PFSK-1 (cell line): ENCODE data around the gene SLC2A4RG.

Source experiments
- FOXP2 ChIP-seq: optimal IDR thresholded peaks from 2 replicates; pipeline ENCODE3; 2011; ENCODE audit warnings: borderline replicate concordance, control low read depth, inconsistent platforms; ENCODE audit not compliant: insufficient read depth; ENCODE audit errors: extremely low read length, extremely low read depth
- POLR2AphosphoS5 ChIP-seq: IDR thresholded peaks from 2 replicates; pipeline ENCODE4 v1.6.1; 2012; ENCODE audit warnings: low read depth, mild to moderate bottlenecking, control low read depth, low read length, moderate library complexity
- SIN3A ChIP-seq: IDR thresholded peaks from 2 replicates; pipeline ENCODE4 v1.6.1; 2012; ENCODE audit warnings: mild to moderate bottlenecking, low read length, moderate library complexity, borderline replicate concordance; ENCODE audit not compliant: insufficient read depth
- TAF1 ChIP-seq: IDR thresholded peaks from 2 replicates; pipeline ENCODE4 v1.6.1; 2012; ENCODE audit warnings: low read length, control low read depth, borderline replicate concordance; ENCODE audit not compliant: insufficient read depth
- TF ChIP-seq, protein P1 (sequence below), 2 experiments: IDR thresholded peaks; 2 replicates each; pipeline versions ENCODE4 v1.6.1 to v1.8.0; 2011 to 2012; ENCODE audit warnings: low read depth in 2 of 2, low read length in 2 of 2, control low read depth in 1 of 2, inconsistent platforms in 1 of 2, mild to moderate bottlenecking in 1 of 2, moderate library complexity in 1 of 2; ENCODE audit not compliant: insufficient read depth in 1 of 2

SLC2A4RG gene

DNA sequence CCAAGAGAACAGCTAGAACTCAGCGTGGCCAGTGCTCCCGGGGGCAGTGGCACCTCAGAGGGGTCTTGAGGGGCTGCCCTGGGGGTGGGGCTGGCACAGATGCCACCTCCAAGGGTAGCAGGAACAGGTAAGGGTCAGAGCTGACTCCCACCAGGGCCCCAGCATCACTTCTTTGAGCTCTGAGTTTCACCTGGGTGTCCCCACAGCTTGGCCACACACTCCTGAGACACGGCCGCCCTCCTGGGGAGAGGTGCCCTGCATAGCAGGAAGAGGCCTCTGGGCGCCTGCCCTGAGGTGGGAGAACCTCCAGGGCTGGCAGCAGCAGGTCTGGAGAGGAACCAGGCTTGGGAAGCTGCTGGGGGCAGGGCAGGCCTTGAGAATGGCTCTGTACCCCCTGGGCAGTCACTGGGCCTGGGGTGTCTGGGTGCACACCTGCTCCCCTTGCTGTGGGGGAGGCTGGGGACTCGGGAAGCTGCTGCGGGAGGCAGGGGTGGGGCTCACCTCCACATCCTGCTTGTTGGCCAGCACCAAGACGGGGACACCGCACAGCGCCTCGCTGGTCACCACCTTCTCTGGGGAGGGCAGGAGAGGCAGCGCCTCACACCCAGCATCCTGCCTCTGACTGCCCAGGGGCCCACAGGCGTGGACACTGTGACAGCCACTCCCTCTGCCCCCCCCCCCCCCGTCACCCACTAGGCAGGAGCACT is 38.1 kb upstream of the SLC2A4RG start:
- TF ChIP-seq, protein P1, sequence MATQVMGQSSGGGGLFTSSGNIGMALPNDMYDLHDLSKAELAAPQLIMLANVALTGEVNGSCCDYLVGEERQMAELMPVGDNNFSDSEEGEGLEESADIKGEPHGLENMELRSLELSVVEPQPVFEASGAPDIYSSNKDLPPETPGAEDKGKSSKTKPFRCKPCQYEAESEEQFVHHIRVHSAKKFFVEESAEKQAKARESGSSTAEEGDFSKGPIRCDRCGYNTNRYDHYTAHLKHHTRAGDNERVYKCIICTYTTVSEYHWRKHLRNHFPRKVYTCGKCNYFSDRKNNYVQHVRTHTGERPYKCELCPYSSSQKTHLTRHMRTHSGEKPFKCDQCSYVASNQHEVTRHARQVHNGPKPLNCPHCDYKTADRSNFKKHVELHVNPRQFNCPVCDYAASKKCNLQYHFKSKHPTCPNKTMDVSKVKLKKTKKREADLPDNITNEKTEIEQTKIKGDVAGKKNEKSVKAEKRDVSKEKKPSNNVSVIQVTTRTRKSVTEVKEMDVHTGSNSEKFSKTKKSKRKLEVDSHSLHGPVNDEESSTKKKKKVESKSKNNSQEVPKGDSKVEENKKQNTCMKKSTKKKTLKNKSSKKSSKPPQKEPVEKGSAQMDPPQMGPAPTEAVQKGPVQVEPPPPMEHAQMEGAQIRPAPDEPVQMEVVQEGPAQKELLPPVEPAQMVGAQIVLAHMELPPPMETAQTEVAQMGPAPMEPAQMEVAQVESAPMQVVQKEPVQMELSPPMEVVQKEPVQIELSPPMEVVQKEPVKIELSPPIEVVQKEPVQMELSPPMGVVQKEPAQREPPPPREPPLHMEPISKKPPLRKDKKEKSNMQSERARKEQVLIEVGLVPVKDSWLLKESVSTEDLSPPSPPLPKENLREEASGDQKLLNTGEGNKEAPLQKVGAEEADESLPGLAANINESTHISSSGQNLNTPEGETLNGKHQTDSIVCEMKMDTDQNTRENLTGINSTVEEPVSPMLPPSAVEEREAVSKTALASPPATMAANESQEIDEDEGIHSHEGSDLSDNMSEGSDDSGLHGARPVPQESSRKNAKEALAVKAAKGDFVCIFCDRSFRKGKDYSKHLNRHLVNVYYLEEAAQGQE (IDR thresholded peaks at IDR 0.05; ENCODE audit: insufficient read depth in 1 of 2, low read depth in 2 of 2, low read length in 2 of 2), result no peak
- TF ChIP-seq FOXP2 (no peak), TAF1 (no peak), SIN3A (no peak), POLR2AphosphoS5 (peak; percentile 55; the same call in 1 of the 2 replicates)

DNA sequence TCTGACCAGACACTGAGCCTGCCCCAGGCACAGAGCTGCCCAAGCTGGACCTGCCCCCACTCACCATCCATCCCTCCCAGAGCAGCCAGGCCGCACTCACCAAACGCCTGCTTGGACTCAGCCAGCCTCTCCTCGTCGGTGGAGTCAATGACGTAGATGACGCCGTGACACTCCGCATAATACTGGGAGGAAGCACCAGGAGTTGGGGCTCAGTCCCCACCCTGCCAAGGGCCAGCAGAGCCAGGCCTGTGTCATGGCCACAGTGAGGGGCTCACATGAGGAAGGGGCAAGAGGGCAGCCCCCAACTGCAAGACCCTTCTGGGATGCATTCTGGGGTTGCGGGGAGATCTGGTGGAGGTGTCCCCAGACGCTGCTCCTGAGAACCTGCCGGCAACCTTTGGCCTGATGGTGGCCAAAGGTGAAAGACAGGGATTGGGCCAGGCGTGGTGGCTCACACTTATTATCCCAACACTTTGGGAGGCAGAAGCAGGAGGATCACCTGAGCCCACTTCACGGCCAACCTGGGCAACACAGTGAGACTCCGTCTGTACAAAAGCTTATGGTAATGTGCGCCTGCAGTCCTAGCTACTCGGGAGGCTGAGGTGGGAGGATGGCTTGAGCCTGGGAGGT is 37.4 kb upstream of the SLC2A4RG start:
- TF ChIP-seq FOXP2 (no peak), SIN3A (no peak), POLR2AphosphoS5 (no peak; the same call in 1 of the 2 replicates), TAF1 (no peak)
- TF ChIP-seq, protein P1 (IDR thresholded peaks at IDR 0.05; ENCODE audit: insufficient read depth in 1 of 2, low read depth in 2 of 2, low read length in 2 of 2), result no peak

- no peak for TF ChIP-seq FOXP2
- no peak for TF ChIP-seq TAF1
- TF ChIP-seq SIN3A, result no peak
- TF ChIP-seq, protein P1 (IDR thresholded peaks at IDR 0.05; ENCODE audit: insufficient read depth in 1 of 2, low read depth in 2 of 2, low read length in 2 of 2), result no peak
Observed at GRCh38 chr20:63702751-63703470, 36.7 kb upstream of the SLC2A4RG start.

DNA sequence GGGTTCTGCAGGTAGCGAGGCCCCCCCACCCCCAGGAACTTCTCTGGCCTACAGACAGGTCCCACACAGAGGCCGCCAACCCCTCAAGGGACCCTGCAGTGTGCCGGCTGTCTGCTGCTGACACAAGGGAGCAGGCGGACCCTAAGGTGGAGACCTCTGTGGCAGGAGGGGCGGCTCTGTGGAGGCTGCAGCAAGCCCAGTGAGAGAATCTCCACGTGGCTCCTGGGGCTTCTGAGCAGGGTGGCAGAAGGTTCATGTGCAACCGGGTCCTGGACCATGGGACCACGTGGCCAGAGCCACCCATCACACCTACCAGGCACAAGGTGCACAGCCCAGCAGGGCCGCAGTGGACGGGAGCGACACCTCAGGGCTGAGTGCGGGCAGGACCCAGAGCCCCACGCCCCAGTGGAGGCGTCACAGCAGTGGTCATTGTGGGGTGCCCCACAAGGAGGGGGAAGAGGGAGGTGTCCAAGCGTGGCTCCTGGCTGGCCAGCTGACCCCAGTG is 36.1 kb upstream of the SLC2A4RG start:
- TF ChIP-seq POLR2AphosphoS5 (no peak), FOXP2 (no peak), SIN3A (no peak), TAF1 (no peak)
- TF ChIP-seq, protein P1 (IDR thresholded peaks at IDR 0.05; ENCODE audit: insufficient read depth in 1 of 2, low read depth in 2 of 2, low read length in 2 of 2), result no peak
